Measurements from ENCODE around the gene MPDZ. TPM values are rescaled to one million over a fixed set of nuclear protein-coding genes. Genes with fewer than 3 reads are reported as not detected.
"Not testable (repeated sequence)": the region's sequence is repeated elsewhere in the genome, so short reads cannot be mapped to it uniquely, and the experiment has no call there.

The MPDZ gene
- total RNA-seq, 1 experiment from 2014 or later, result 15.3 TPM

GRCh38 chr9:13234932-13235331, 44.6 kb downstream of the MPDZ start:
- H3K36me3 ChIP-seq (ENCODE audit: low read depth), result no peaks in the 10 kb centered on the region
- no peak overlapping the region for H3K4me2 ChIP-seq
- H3K4me1 ChIP-seq (replicated peaks; ENCODE audit: insufficient read depth), result no peaks in the 10 kb centered on the region
- TF ChIP-seq CTCF (conservative IDR thresholded peaks at IDR 0.05) (no peak), EZH2 (IDR thresholded peaks at IDR 0.05; ENCODE audit: low read depth) (no peak)
- H4K20me1 ChIP-seq (ENCODE audit: insufficient read depth), result no peaks in the 10 kb centered on the region
- no peak overlapping the region for H3K4me3 ChIP-seq
- ChIA-PET POLR2A (ENCODE audit: unreplicated experiment) (no interaction called here), CTCF (no interaction called here)
- BruUV-seq (replicated peaks), result no TSS peak
- no peaks in the 10 kb centered on the region for H3K9me2 ChIP-seq (ENCODE audit: insufficient read depth)
- H3K27ac ChIP-seq, result no peak overlapping the region
- H3K27me3 ChIP-seq (ENCODE audit: insufficient read depth, low read depth), result no peaks in the 10 kb centered on the region
- H3F3A ChIP-seq (ENCODE audit: insufficient read depth, low read depth), result no peaks in the 10 kb centered on the region
- H2AFZ ChIP-seq, result no peak overlapping the region
- no peaks in the 10 kb centered on the region for H3K79me2 ChIP-seq (ENCODE audit: low read depth)
- intact Hi-C loops (cut with micrococcal nuclease; ENCODE audit: unreplicated experiment), result no loop called here
- H3K9me3 ChIP-seq (ENCODE audit: insufficient read depth, low read depth), result no peaks in the 10 kb centered on the region
- no peak for DNase-seq

- H3K27ac ChIP-seq, result no peak overlapping the region
- DNase-seq, result no peak
- no peaks in the 10 kb centered on the region for H3K9me2 ChIP-seq (ENCODE audit: insufficient read depth)
- no peaks in the 10 kb centered on the region for H3K79me2 ChIP-seq (ENCODE audit: low read depth)
- ChIA-PET POLR2A (ENCODE audit: unreplicated experiment) (no interaction called here), CTCF (no interaction called here)
- H3K4me1 ChIP-seq (replicated peaks; ENCODE audit: insufficient read depth), result no peaks in the 10 kb centered on the region
- H3F3A ChIP-seq (ENCODE audit: insufficient read depth, low read depth), result no peaks in the 10 kb centered on the region
- H4K20me1 ChIP-seq (ENCODE audit: insufficient read depth), result no peaks in the 10 kb centered on the region
- H2AFZ ChIP-seq, result no peak overlapping the region
- TF ChIP-seq CTCF (conservative IDR thresholded peaks at IDR 0.05) (no peak), EZH2 (IDR thresholded peaks at IDR 0.05; ENCODE audit: low read depth) (no peak)
- BruUV-seq (replicated peaks), result no TSS peak
- H3K27me3 ChIP-seq (ENCODE audit: insufficient read depth, low read depth), result no peaks in the 10 kb centered on the region
- no peaks in the 10 kb centered on the region for H3K9me3 ChIP-seq (ENCODE audit: insufficient read depth, low read depth)
- H3K4me3 ChIP-seq, result no peak overlapping the region
- H3K4me2 ChIP-seq, result no peak overlapping the region
- no peaks in the 10 kb centered on the region for H3K36me3 ChIP-seq (ENCODE audit: low read depth)
- intact Hi-C loops (cut with micrococcal nuclease; ENCODE audit: unreplicated experiment), result no loop called here
Measured at GRCh38 chr9:13228431-13228830, 51.1 kb downstream of the MPDZ start.

- CTCF ChIA-PET, result no interaction called here
- no peaks in the 10 kb centered on the region for H4K20me1 ChIP-seq (ENCODE audit: insufficient read depth)
- no peaks in the 10 kb centered on the region for H3K79me2 ChIP-seq (ENCODE audit: low read depth)
- H3K27ac ChIP-seq, result no peak overlapping the region
- no TSS peak for BruUV-seq (replicated peaks)
- no peak overlapping the region for H2AFZ ChIP-seq
- no peak overlapping the region for H3K4me3 ChIP-seq
- H3F3A ChIP-seq (ENCODE audit: insufficient read depth, low read depth), result no peaks in the 10 kb centered on the region
- H3K4me2 ChIP-seq, result no peak overlapping the region
- no peaks in the 10 kb centered on the region for H3K4me1 ChIP-seq (replicated peaks; ENCODE audit: insufficient read depth)
- no peaks in the 10 kb centered on the region for H3K9me2 ChIP-seq (ENCODE audit: insufficient read depth)
- intact Hi-C loops (cut with micrococcal nuclease; ENCODE audit: unreplicated experiment), result no loop called here
- no peaks in the 10 kb centered on the region for H3K9me3 ChIP-seq (ENCODE audit: insufficient read depth, low read depth)
- H3K36me3 ChIP-seq (ENCODE audit: low read depth), result no peaks in the 10 kb centered on the region
- DNase-seq, result no peak
- no peaks in the 10 kb centered on the region for H3K27me3 ChIP-seq (ENCODE audit: insufficient read depth, low read depth)
- TF ChIP-seq EZH2 (IDR thresholded peaks at IDR 0.05; ENCODE audit: low read depth) (no peak), CTCF (conservative IDR thresholded peaks at IDR 0.05) (no peak)
- POLR2A ChIA-PET (ENCODE audit: unreplicated experiment), result no interaction called here
Measured at GRCh38 chr9:13224366-13224765, 55.1 kb downstream of the MPDZ start.

GRCh38 chr9:13222733-13223132, 56.8 kb downstream of the MPDZ start:
- BruUV-seq (replicated peaks); H3K9me2 ChIP-seq (ENCODE audit: insufficient read depth); CTCF ChIA-PET; H4K20me1 ChIP-seq (ENCODE audit: insufficient read depth); H3K4me3 ChIP-seq; H3K27me3 ChIP-seq (ENCODE audit: insufficient read depth, low read depth); H3F3A ChIP-seq (ENCODE audit: insufficient read depth, low read depth); H2AFZ ChIP-seq; H3K9me3 ChIP-seq (ENCODE audit: insufficient read depth, low read depth); H3K27ac ChIP-seq; DNase-seq; H3K36me3 ChIP-seq (ENCODE audit: low read depth); POLR2A ChIA-PET (ENCODE audit: unreplicated experiment); H3K79me2 ChIP-seq (ENCODE audit: low read depth); intact Hi-C loops (cut with micrococcal nuclease; ENCODE audit: unreplicated experiment); H3K4me2 ChIP-seq; H3K4me1 ChIP-seq (replicated peaks; ENCODE audit: insufficient read depth): not testable (repeated sequence)
